WTC11 (cell line): ENCODE results near the gene TPBGL. TPM values are rescaled to one million over a fixed set of nuclear protein-coding genes. Genes with fewer than 3 reads are reported as not detected.

Experiments
- ATAC-seq: fragments of 200-7000 bp; cut with Tn5 transposase; 2 replicates; pipeline ENCODE4 v1.10.0; 2021; ENCODE audit warnings: mild to moderate bottlenecking, moderate library complexity
- CTCF ChIA-PET: fragments of 300-600 bp; sonication (Branson Sonifier 250); formaldehyde crosslinking; loops from one replicate; lab custom pipeline; 2021; ENCODE audit warnings: antibody characterized with exemption; lab: Charles Lee
- POLR2A ChIA-PET: fragments of 350-600 bp; sonication (Branson Sonifier 250); formaldehyde crosslinking; loops from one replicate; lab custom pipeline; 2021; ENCODE audit warnings: antibody characterized with exemption; lab: Charles Lee
- DNase-seq: peaks from one replicate; pipeline ENCODE4 v3.0.0; 2021; ENCODE audit warnings: low spot score
- H3K27ac Mint-ChIP-seq: 2 replicates; pipeline ENCODE4 v1.8.0; 2021; ENCODE audit warnings: mixed read lengths
- H3K27me3 Mint-ChIP-seq: 2 replicates; pipeline ENCODE4 v1.8.0; 2021; ENCODE audit warnings: low read depth, mild to moderate bottlenecking, moderate library complexity, mixed read lengths
- H3K36me3 Mint-ChIP-seq: 2 replicates; pipeline ENCODE4 v1.8.0; 2021; ENCODE audit warnings: mixed read lengths
- H3K4me1 Mint-ChIP-seq: 2 replicates; pipeline ENCODE4 v1.8.0; 2022; ENCODE audit warnings: mixed read lengths
- H3K4me3 Mint-ChIP-seq: 2 replicates; pipeline ENCODE4 v1.8.0; 2021; ENCODE audit warnings: mild to moderate bottlenecking, moderate library complexity, mixed read lengths
- H3K9me3 Mint-ChIP-seq: 2 replicates; pipeline ENCODE4 v1.8.0; 2021; ENCODE audit warnings: mixed read lengths
- CREM ChIP-seq: sonication (generic); formaldehyde crosslinking; IDR thresholded peaks from 2 replicates; pipeline ENCODE4 v1.8.1; 2022; ENCODE audit warnings: mild to moderate bottlenecking, missing genetic modification reagents, moderate library complexity
- GTF2I ChIP-seq: fragments of 250-450 bp; sonication (Bioruptor Pico); conservative IDR thresholded peaks from 2 replicates; pipeline ENCODE4 v1.4.0; 2021; ENCODE audit warnings: mild to moderate bottlenecking
- JAZF1 ChIP-seq: fragments of 250-450 bp; sonication (Bioruptor Pico); IDR thresholded peaks from 2 replicates; pipeline ENCODE4 v1.9.0; 2021; ENCODE audit warnings: moderate library complexity, mild to moderate bottlenecking, inconsistent platforms
- MAX ChIP-seq: sonication (generic); formaldehyde crosslinking; IDR thresholded peaks from 2 replicates; pipeline ENCODE4 v1.8.0; 2022; ENCODE audit warnings: mild to moderate bottlenecking, missing genetic modification reagents
- NFE2L1 ChIP-seq: sonication (generic); formaldehyde crosslinking; IDR thresholded peaks from 2 replicates; pipeline ENCODE4 v1.8.1; 2023; ENCODE audit warnings: missing genetic modification reagents
- NR3C1 ChIP-seq: sonication (generic); formaldehyde crosslinking; conservative IDR thresholded peaks from 2 replicates; pipeline ENCODE4 v1.8.1; 2023; ENCODE audit warnings: low read depth, mild to moderate bottlenecking, missing genetic modification reagents
- STAT6 ChIP-seq: sonication (generic); formaldehyde crosslinking; conservative IDR thresholded peaks from 2 replicates; pipeline ENCODE4 v1.8.1; 2023; ENCODE audit warnings: mild to moderate bottlenecking, low read depth, missing genetic modification reagents, moderate library complexity
- TCF7 ChIP-seq: sonication (generic); formaldehyde crosslinking; IDR thresholded peaks from 2 replicates; pipeline ENCODE4 v1.8.0; 2022; ENCODE audit warnings: mild to moderate bottlenecking, low read depth, missing genetic modification reagents, moderate library complexity
- ZNF138 ChIP-seq: sonication (generic); formaldehyde crosslinking; conservative IDR thresholded peaks from 2 replicates; pipeline ENCODE4 v1.8.1; 2022; ENCODE audit warnings: mild to moderate bottlenecking, moderate library complexity, missing genetic modification reagents
- ZNF281 ChIP-seq: sonication (generic); formaldehyde crosslinking; IDR thresholded peaks from 2 replicates; pipeline ENCODE4 v1.8.0; 2023; ENCODE audit warnings: mild to moderate bottlenecking, missing genetic modification reagents
- ZNF396 ChIP-seq: fragments of 250-450 bp; sonication (Bioruptor Pico); IDR thresholded peaks from 2 replicates; pipeline ENCODE4 v1.8.0; 2021; ENCODE audit warnings: mild to moderate bottlenecking, moderate library complexity, borderline replicate concordance
- ZNF416 ChIP-seq: fragments of 250-450 bp; sonication (Bioruptor Pico); IDR thresholded peaks from 2 replicates; pipeline ENCODE4 v1.9.0; 2021; ENCODE audit warnings: mild to moderate bottlenecking, inconsistent platforms
- ZNF425 ChIP-seq: fragments of 250-450 bp; sonication (Bioruptor Pico); conservative IDR thresholded peaks from 2 replicates; pipeline ENCODE4 v1.9.0; 2021; ENCODE audit warnings: mild to moderate bottlenecking
- total RNA-seq: library from RNA; stranded (reverse); gene quantifications from 3 replicates; pipeline ENCODE4 v1.2.3, GENCODE V29; 2021

TPBGL gene
- total RNA-seq, 1 experiment from 2014 or later, result 0.37 TPM

GRCh38 chr11:75280770-75281468, 40.3 kb downstream of the TPBGL start:
- Mint-ChIP-seq H3K4me1 (peaks cover 31% of the 10 kb centered on the region), H3K9me3 (no peaks in the 10 kb centered on the region), H3K4me3 (no peak overlapping the region), H3K27ac (peak overlapping the region; percentile 70), H3K27me3 (no peaks in the 10 kb centered on the region), H3K36me3 (peaks cover 34% of the 10 kb centered on the region)
- ChIA-PET POLR2A (interaction anchor here (0.9 to 1.2 kb wide), 3 partner anchors 71 to 145 kb away, joined by 4 to 5 read pairs (median 4); no protein-coding TSS in a partner anchor), CTCF (interaction anchor here (0.6 to 4.8 kb wide), 41 partner anchors 10 to 906 kb away, joined by 3 to 89 read pairs (median 5); partner anchors contain the start of genes ARRB1, GDPD5, KLHL35 and TPBGL)
- TF ChIP-seq STAT6 (CRISPR knock-in tag) (no peak), TCF7 (CRISPR knock-in tag) (no peak), NFE2L1 (CRISPR knock-in tag) (no peak)
- DNase-seq (no peak), ATAC-seq (no peak)

- Mint-ChIP-seq H3K27ac (no peak overlapping the region), H3K36me3 (peaks cover 29% of the 10 kb centered on the region), H3K4me3 (no peak overlapping the region), H3K9me3 (no peaks in the 10 kb centered on the region), H3K4me1 (peaks cover 25% of the 10 kb centered on the region), H3K27me3 (no peaks in the 10 kb centered on the region)
- DNase-seq (no peak), ATAC-seq (no peak)
- CTCF ChIA-PET, result interaction anchor here (2.2 to 4.8 kb wide), 7 partner anchors 11 to 250 kb away, joined by 11 to 89 read pairs (median 27); partner anchors contain the start of genes ARRB1 and TPBGL
- POLR2A ChIA-PET, result no interaction called here
- TF ChIP-seq ZNF138 (CRISPR knock-in tag) (no peak), NFE2L1 (CRISPR knock-in tag) (no peak), MAX (CRISPR knock-in tag) (no peak), CREM (CRISPR knock-in tag) (no peak), GTF2I (CRISPR knock-in tag) (no peak), NR3C1 (no peak), JAZF1 (CRISPR knock-in tag) (no peak), ZNF396 (CRISPR knock-in tag) (no peak), ZNF425 (CRISPR knock-in tag) (no peak), ZNF281 (CRISPR knock-in tag) (no peak), ZNF416 (no peak)
Measured at GRCh38 chr11:75281469-75282095, 41.0 kb downstream of the TPBGL start.
